HG03575 (cell line): Measurements from ENCODE around the gene ABCC4.

Source experiments
- ATAC-seq: cut with Tn5 transposase; IDR thresholded peaks from one replicate; pipeline ENCODE4 v1.9.1; 2021; ENCODE audit not compliant: unreplicated experiment, insufficient number of reproducible peaks, low FRiP score; ENCODE audit errors: extremely low read depth

The ABCC4 gene

GRCh38 chr13:95106562-95106961, 194.7 kb downstream of the ABCC4 start:
- ATAC-seq = no peak

GRCh38 chr13:95100525-95101433, 200.5 kb downstream of the ABCC4 start:
- no peak for ATAC-seq

- ATAC-seq = no peak
Observed at GRCh38 chr13:95099541-95099940, 201.7 kb downstream of the ABCC4 start.

GRCh38 chr13:95098916-95099315, 202.3 kb downstream of the ABCC4 start:
- ATAC-seq = no peak

- ATAC-seq = no peak
Observed at GRCh38 chr13:95091755-95092154, 209.5 kb downstream of the ABCC4 start.

- no peak for ATAC-seq
Observed at GRCh38 chr13:95087746-95088305, 213.4 kb downstream of the ABCC4 start.

GRCh38 chr13:95086761-95087160, 214.5 kb downstream of the ABCC4 start:
- no peak for ATAC-seq

GRCh38 chr13:95083758-95084157, 217.5 kb downstream of the ABCC4 start:
- no peak for ATAC-seq

GRCh38 chr13:95083066-95083465, 218.2 kb downstream of the ABCC4 start:
- no peak for ATAC-seq

- ATAC-seq = no peak
Observed at GRCh38 chr13:95075506-95075905, 225.7 kb downstream of the ABCC4 start.

GRCh38 chr13:95074820-95075219, 226.4 kb downstream of the ABCC4 start:
- no peak for ATAC-seq

GRCh38 chr13:95073747-95074311, 227.4 kb downstream of the ABCC4 start:
- no peak for ATAC-seq

GRCh38 chr13:95067303-95067702, 233.9 kb downstream of the ABCC4 start:
- ATAC-seq = no peak

- no peak for ATAC-seq
Observed at GRCh38 chr13:95060014-95060519, 241.2 kb downstream of the ABCC4 start.

GRCh38 chr13:95059306-95059705, 241.9 kb downstream of the ABCC4 start:
- no peak for ATAC-seq

GRCh38 chr13:95058680-95059079, 242.6 kb downstream of the ABCC4 start:
- ATAC-seq = no peak

GRCh38 chr13:95056266-95056665, 245.0 kb downstream of the ABCC4 start:
- no peak for ATAC-seq

GRCh38 chr13:95050800-95051615, 250.2 kb downstream of the ABCC4 start:
- ATAC-seq = no peak

- no peak for ATAC-seq
Observed at GRCh38 chr13:95049772-95050171, 251.5 kb downstream of the ABCC4 start.
